Thyroid gland (tissue), 4 donors: ENCODE measurements around the gene FAM181B. TPM values are rescaled to one million over a fixed set of nuclear protein-coding genes. Genes with fewer than 3 reads are reported as not detected.
A peak's percentile ranks its signal among the peaks of the same experiment; 100 is the strongest.

Source experiments
- DNase-seq, 2 donors: peaks; one replicate each; pipeline ENCODE4 v3.0.0-alpha.2; 2019
- H3K27ac ChIP-seq, 3 donors: fragments of 200-600 bp; sonication (generic); 1 replicate in 2 of 3; 2 replicates in 1 of 3; pipeline ENCODE4 v1.5.1; 2016 to 2019; ENCODE audit warnings: mild to moderate bottlenecking in 1 of 3, moderate library complexity in 1 of 3
- H3K27me3 ChIP-seq: fragments of 200-600 bp; sonication (generic); one replicate; pipeline ENCODE4 v1.5.1; 2019
- H3K36me3 ChIP-seq, 2 donors: fragments of 200-600 bp; sonication (generic); one replicate each; pipeline ENCODE4 v1.5.1; 2016 to 2019
- H3K4me1 ChIP-seq, 2 donors: fragments of 200-600 bp; sonication (generic); one replicate each; pipeline ENCODE4 v1.5.1; 2017 to 2019
- H3K4me3 ChIP-seq, 3 donors: fragments of 200-600 bp; sonication (generic); replicated peaks in 1 of 3; 1 replicate in 2 of 3; 2 replicates in 1 of 3; pipeline ENCODE4 v1.5.1; 2016; ENCODE audit warnings: mild to moderate bottlenecking in 1 of 3
- H3K9me3 ChIP-seq: fragments of 200-600 bp; sonication (generic); one replicate; pipeline ENCODE4 v1.5.1; 2017
- POLR2A ChIP-seq, 2 donors: fragments of 450-650 bp; IDR thresholded peaks; one replicate each; pipeline ENCODE4 v1.6.1; 2017; ENCODE audit warnings: antibody characterized with exemption in 2 of 2, mild to moderate bottlenecking in 2 of 2, moderate library complexity in 1 of 2
- WGBS, 2 donors: methylation state at CpG; one replicate each; pipeline ENCODE4 v1.1.5; 2017; 5-methylcytosine and 5-hydroxymethylcytosine counted together
- intact Hi-C: fragments of 100-400 bp; cut with DNase I; formaldehyde crosslinking; loops from one replicate; pipeline ENCODE4 v1.15.1; 2023
- total RNA-seq, 4 donors: library from RNA; depleted of rRNA; stranded (reverse); fragments of >200 nt; gene quantifications; one replicate each; pipeline ENCODE4 v1.2.3, GENCODE V29; 2016
- TF ChIP-seq, protein P1 (sequence below), 6 experiments: fragments of 200-600 bp in 3 of 6; fragments of 450-650 bp in 3 of 6; sonication (generic) in 3 of 6; IDR thresholded peaks; one replicate each; pipeline ENCODE4 v1.5.1; 2016 to 2019; ENCODE audit warnings: antibody characterized with exemption in 6 of 6, mild to moderate bottlenecking in 2 of 6, inconsistent platforms in 1 of 6, moderate library complexity in 1 of 6

FAM181B gene
- total RNA-seq, 4 donors from 2014 or later = 0.94 to 5.1 (median 1.5) TPM

DNA sequence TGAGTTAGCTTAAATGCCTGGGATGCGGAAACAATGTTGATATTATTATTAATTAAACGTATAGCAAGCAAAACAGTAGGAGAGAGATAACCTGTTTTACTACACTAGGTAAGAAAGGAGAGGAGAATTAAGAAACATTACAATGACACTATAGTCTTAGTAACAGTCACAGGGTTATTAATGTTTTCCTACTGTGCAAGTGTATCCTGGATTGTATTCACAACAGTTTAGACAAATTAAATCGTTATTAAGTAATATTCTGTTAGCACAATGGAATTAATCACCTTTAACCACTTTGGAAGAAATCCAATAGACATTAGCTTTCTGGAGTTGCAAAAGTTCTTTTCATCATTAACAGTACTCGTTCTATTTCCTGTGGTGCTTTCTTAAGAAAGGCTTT is 3.4 kb downstream of the FAM181B start:
- Histone ChIP-seq H3K27me3 (no peaks in the 10 kb centered on the region), H3K4me1 (no peaks in the 10 kb centered on the region), H3K9me3 (no peaks in the 10 kb centered on the region), H3K4me3 (no peak overlapping the region), H3K36me3 (no peaks in the 10 kb centered on the region), H3K27ac (no peak overlapping the region)
- intact Hi-C loops = no loop called here
- whole genome bisulfite sequencing, 2 donors = 80 to 81% methylated on average over 4 of the region's 4 CpGs
- TF ChIP-seq, protein P1, sequence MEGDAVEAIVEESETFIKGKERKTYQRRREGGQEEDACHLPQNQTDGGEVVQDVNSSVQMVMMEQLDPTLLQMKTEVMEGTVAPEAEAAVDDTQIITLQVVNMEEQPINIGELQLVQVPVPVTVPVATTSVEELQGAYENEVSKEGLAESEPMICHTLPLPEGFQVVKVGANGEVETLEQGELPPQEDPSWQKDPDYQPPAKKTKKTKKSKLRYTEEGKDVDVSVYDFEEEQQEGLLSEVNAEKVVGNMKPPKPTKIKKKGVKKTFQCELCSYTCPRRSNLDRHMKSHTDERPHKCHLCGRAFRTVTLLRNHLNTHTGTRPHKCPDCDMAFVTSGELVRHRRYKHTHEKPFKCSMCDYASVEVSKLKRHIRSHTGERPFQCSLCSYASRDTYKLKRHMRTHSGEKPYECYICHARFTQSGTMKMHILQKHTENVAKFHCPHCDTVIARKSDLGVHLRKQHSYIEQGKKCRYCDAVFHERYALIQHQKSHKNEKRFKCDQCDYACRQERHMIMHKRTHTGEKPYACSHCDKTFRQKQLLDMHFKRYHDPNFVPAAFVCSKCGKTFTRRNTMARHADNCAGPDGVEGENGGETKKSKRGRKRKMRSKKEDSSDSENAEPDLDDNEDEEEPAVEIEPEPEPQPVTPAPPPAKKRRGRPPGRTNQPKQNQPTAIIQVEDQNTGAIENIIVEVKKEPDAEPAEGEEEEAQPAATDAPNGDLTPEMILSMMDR (IDR thresholded peaks at IDR 0.05) = no peak
- TF ChIP-seq POLR2A (IDR thresholded peaks at IDR 0.05) = no peak
- no peak for DNase-seq

DNA sequence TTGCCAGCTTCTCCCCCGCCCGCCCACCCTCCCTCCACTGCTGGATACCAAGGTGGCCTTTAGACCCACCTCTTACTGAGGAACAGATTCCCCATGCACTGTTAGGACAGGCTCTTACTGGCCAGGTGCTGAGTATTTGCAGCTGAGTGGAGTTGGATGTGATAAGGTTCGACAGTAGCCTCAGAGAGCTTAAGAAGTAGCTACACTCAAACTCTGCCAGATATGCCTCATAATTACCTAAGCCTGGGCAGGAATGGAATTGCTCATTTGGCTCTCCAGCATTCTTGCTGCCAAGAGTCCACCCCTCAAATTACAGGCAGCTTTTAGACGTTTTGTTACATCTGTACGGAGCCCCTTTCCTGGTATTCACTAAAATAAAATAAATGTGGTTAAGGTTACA is 9.6 kb downstream of the FAM181B start:
- intact Hi-C loops = no loop called here
- Histone ChIP-seq H3K36me3 (no peaks in the 10 kb centered on the region), H3K27me3 (no peaks in the 10 kb centered on the region), H3K9me3 (no peaks in the 10 kb centered on the region), H3K27ac (no peak overlapping the region), H3K4me3 (no peak overlapping the region), H3K4me1 (no peaks in the 10 kb centered on the region)
- TF ChIP-seq, protein P1 (IDR thresholded peaks at IDR 0.05) = no peak
- no peak for TF ChIP-seq POLR2A (IDR thresholded peaks at IDR 0.05)
- 51 to 66% methylated on average over 5 of the region's 5 CpGs for WGBS, 2 donors
- DNase-seq = no peak

DNA sequence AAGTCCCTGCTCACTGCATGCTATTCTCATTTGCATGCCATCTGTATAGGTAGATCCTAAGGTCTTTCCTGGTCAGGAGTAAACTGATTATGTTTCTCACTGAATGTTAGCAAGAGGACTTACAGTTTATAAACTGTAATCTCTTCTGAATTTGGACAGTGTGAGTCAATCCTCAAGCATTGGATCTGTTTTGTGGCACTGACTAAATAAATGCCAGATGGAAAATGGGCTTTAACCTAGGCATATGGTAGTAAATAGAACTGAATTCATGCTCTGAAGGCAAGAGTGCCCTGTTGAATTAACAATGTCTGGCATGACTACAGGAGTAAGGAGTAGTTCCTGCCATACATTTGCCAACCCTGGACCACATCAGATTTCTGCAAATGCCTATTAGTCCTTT is 11.4 kb downstream of the FAM181B start:
- no peak for DNase-seq
- TF ChIP-seq, protein P1 (IDR thresholded peaks at IDR 0.05) = no peak
- TF ChIP-seq POLR2A (IDR thresholded peaks at IDR 0.05) = no peak
- H3K36me3 ChIP-seq = no peaks in the 10 kb centered on the region
- intact Hi-C loops = no loop called here
- H3K4me3 ChIP-seq = no peak overlapping the region
- H3K9me3 ChIP-seq = no peaks in the 10 kb centered on the region
- H3K4me1 ChIP-seq = no peaks in the 10 kb centered on the region
- H3K27me3 ChIP-seq = no peaks in the 10 kb centered on the region
- no peak overlapping the region for H3K27ac ChIP-seq

DNA sequence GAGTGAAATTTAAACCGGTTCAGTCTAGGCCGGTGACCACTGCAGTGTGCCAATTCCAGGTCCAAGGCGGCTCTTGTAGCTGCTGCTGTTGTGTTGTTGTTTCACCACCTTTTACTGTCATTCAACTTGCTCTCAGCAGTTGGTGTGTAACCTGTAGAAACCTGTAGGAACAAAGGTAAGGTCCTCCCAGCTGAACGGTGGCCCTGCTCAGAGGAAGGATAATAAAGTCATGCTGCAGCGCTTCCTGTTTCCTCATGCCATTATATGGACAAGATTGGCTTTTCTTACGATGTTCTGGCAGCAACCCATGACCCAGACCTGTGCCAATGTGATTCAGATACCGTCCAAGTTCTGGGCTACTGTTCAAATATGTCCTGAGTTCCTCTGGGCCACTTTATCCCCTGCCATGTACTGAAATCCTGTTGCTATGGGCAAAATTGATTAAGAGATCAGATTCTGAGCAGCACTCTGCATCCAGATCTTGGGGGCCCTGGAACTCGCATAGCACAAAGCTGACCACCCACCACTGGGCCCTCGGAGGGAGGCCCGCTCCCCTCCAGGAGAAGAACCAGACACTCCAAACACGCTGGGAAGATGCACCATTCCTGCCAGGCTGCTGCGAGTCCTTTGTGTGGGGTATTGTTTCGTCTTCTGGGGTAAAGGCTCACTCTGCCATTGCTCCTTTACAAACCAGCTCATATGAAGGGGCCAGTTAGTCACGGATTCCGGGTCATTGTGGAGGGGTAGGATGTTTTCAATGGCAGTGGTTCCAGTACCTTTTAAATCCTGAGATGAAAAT is 13.2 kb downstream of the FAM181B start:
- intact Hi-C loops = no loop called here
- no peaks in the 10 kb centered on the region for H3K36me3 ChIP-seq
- peak in 1 of 2 donors; percentile 2 for DNase-seq
- no peak overlapping the region for H3K4me3 ChIP-seq
- H3K27me3 ChIP-seq = no peaks in the 10 kb centered on the region
- TF ChIP-seq POLR2A (IDR thresholded peaks at IDR 0.05) = no peak
- TF ChIP-seq, protein P1 (IDR thresholded peaks at IDR 0.05) = no peak
- WGBS, 2 donors = 77% methylated on average over 14 to 15 of the region's 15 CpGs
- no peak overlapping the region for H3K27ac ChIP-seq
- H3K9me3 ChIP-seq = no peaks in the 10 kb centered on the region
- H3K4me1 ChIP-seq = no peaks in the 10 kb centered on the region

DNA sequence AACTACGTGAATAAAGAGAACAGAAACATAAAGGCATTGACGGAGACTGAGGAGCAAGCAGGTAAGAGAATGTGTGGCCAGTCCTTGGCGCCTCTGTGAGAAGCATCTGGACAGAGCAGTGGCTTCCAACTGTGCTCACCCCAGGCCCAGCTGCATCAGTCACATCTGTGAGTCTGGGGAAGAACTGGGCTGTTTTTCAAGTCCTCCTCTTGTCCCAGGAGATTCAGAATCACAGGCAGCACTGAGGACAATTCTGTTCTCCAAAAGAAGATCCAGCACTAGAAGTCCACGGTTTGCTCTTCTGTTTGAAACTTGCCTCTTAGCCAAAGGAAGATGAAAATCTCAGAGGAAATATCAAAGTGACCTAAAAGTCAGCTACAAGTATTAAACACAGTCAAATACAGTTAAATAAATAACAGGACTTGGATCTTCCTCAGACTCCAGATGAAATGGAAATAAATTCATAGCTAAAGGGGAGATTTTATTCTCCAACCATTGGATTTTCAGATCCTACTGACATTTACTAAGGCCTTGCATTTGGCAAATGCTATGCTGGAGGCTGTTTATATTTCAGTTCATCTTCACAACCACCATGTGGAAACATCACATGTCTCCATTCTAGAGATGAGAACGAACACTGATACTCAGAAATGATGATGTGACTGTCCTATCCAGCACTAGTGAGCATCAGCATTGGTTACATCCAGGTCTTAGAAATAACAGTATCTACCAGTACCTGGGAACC is 14.1 kb downstream of the FAM181B start:
- intact Hi-C loops = loop anchor here (5.0 to 10.0 kb wide), 2 partner anchors 143 to 1105 kb away; no protein-coding TSS in a partner anchor
- no peak overlapping the region for H3K27ac ChIP-seq

More for the DNA sequence above, 14.1 kb downstream of the FAM181B start:
- no peaks in the 10 kb centered on the region for H3K9me3 ChIP-seq
- H3K27me3 ChIP-seq = no peaks in the 10 kb centered on the region
- H3K4me3 ChIP-seq = no peak overlapping the region
- WGBS, 2 donors = 74 to 78% methylated on average over 5 of the region's 5 CpGs
- no peaks in the 10 kb centered on the region for H3K36me3 ChIP-seq
- no peak for DNase-seq
- H3K4me1 ChIP-seq = no peaks in the 10 kb centered on the region
- no peak for TF ChIP-seq POLR2A (IDR thresholded peaks at IDR 0.05)
- TF ChIP-seq, protein P1 (IDR thresholded peaks at IDR 0.05) = no peak
